ENCODE measurements around the gene RPL10A.

Gene RPL10A

DNA sequence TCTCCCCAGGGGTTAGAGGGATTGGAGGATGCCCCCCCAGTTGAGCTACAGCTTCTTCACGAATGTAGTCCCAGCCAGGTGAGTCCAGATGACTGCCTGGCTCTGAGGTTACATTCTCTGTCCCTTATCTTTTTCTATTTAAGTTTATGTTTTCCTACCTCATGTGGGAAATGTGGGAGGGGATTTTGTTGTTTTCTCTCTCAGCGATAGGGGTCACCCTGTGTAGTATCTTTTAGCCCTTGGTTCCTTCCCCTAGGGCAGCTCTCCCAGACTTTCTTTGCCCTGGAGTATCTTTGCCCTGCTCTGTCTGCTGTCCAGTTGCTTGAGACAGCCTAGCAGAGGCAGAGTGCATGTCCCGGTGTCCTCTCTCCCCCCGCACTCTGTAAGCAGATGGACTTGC is 10.3 kb upstream of the RPL10A start:
- peaks cover 5% of the 10 kb centered on the region for H3K36me3 ChIP-seq (ENCODE audit: control insufficient read depth, insufficient read depth, low read length)
- no peak overlapping the region for H3K4me3 ChIP-seq (replicated peaks; ENCODE audit: low read depth, low read length)
- DNase-seq (ENCODE audit: extremely low read depth, insufficient read length), result no peak
- no peak for TF ChIP-seq CTCF (IDR thresholded peaks at IDR 0.05; ENCODE audit: insufficient read depth, low read length, poor library complexity, severe bottlenecking)
- H3K27me3 ChIP-seq (replicated peaks; ENCODE audit: control insufficient read depth, insufficient read depth, low read length), result no peaks in the 10 kb centered on the region

DNA sequence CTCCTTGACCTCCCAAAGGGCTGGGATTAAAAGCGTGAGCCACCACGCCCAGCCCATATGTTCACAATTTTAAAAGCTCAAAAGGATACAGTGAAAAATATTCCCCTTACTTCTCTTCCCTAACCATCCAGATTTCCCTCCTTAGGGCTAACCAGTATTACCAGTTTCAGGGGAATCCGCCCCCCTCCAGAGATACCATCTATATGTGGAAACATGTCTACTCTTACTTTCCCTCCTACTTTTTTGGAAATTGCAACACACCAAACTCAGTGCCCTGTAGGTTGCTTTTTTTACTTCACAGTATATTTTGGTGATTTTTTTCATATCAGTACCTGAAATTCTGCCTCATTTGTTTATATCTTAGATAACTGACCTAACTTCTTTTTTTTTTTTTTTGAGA is 6.9 kb upstream of the RPL10A start:
- Histone ChIP-seq H3K36me3 (ENCODE audit: control insufficient read depth, insufficient read depth, low read length) (peaks cover 5% of the 10 kb centered on the region), H3K27me3 (replicated peaks; ENCODE audit: control insufficient read depth, insufficient read depth, low read length) (no peaks in the 10 kb centered on the region)
- TF ChIP-seq CTCF (IDR thresholded peaks at IDR 0.05; ENCODE audit: insufficient read depth, low read length, poor library complexity, severe bottlenecking), result no peak

GRCh38 chr6:35463292-35463691 is 4.9 kb upstream of the RPL10A start:
- TF ChIP-seq CTCF (IDR thresholded peaks at IDR 0.05; ENCODE audit: insufficient read depth, low read length, poor library complexity, severe bottlenecking), result no peak
- H3K36me3 ChIP-seq (ENCODE audit: control insufficient read depth, insufficient read depth, low read length), result peaks cover 8% of the 10 kb centered on the region
- no peak overlapping the region for H3K4me3 ChIP-seq (replicated peaks; ENCODE audit: low read depth, low read length)

More for the DNA sequence above, 6.9 kb upstream of the RPL10A start:
- H3K4me3 ChIP-seq (replicated peaks; ENCODE audit: low read depth, low read length), result no peak overlapping the region
- DNase-seq (ENCODE audit: extremely low read depth, insufficient read length), result no peak

GRCh38 chr6:35465646-35466045 is 2.6 kb upstream of the RPL10A start:
- Histone ChIP-seq H3K36me3 (ENCODE audit: control insufficient read depth, insufficient read depth, low read length) (peaks cover 15% of the 10 kb centered on the region), H3K4me3 (replicated peaks; ENCODE audit: low read depth, low read length) (no peak overlapping the region), H3K27me3 (replicated peaks; ENCODE audit: control insufficient read depth, insufficient read depth, low read length) (no peaks in the 10 kb centered on the region)
- no peak for TF ChIP-seq CTCF (IDR thresholded peaks at IDR 0.05; ENCODE audit: insufficient read depth, low read length, poor library complexity, severe bottlenecking)
- DNase-seq (ENCODE audit: extremely low read depth, insufficient read length), result no peak

More at GRCh38 chr6:35463292-35463691, 4.9 kb upstream of the RPL10A start:
- no peak for DNase-seq (ENCODE audit: extremely low read depth, insufficient read length)
- no peaks in the 10 kb centered on the region for H3K27me3 ChIP-seq (replicated peaks; ENCODE audit: control insufficient read depth, insufficient read depth, low read length)

GRCh38 chr6:35468980-35469750 is 964 bp downstream of the RPL10A start:
- peak; percentile 57 for DNase-seq (ENCODE audit: extremely low read depth, insufficient read length)

More at GRCh38 chr6:35468980-35469750, 964 bp downstream of the RPL10A start:
- TF ChIP-seq CTCF (IDR thresholded peaks at IDR 0.05; ENCODE audit: insufficient read depth, low read length, poor library complexity, severe bottlenecking), result no peak
- peaks cover 26% of the 10 kb centered on the region for H3K36me3 ChIP-seq (ENCODE audit: control insufficient read depth, insufficient read depth, low read length)
- peak overlapping the region; percentile 94 for H3K4me3 ChIP-seq (replicated peaks; ENCODE audit: low read depth, low read length)
- no peaks in the 10 kb centered on the region for H3K27me3 ChIP-seq (replicated peaks; ENCODE audit: control insufficient read depth, insufficient read depth, low read length)

Measured in GM06990 (cell line).